NCI-H1417 treated with DMSO at 0.1 percent for 48 hours (cell line): ENCODE measurements around the gene NUFIP1.
"Not testable (repeated sequence)": the region's sequence is repeated elsewhere in the genome, so short reads cannot be mapped to it uniquely, and the experiment has no call there.

ENCODE experiments used
- DNase-seq: peaks from one replicate; lab custom pipeline; 2025; lab: John Stamatoyannopoulos, UW

Gene NUFIP1

DNA sequence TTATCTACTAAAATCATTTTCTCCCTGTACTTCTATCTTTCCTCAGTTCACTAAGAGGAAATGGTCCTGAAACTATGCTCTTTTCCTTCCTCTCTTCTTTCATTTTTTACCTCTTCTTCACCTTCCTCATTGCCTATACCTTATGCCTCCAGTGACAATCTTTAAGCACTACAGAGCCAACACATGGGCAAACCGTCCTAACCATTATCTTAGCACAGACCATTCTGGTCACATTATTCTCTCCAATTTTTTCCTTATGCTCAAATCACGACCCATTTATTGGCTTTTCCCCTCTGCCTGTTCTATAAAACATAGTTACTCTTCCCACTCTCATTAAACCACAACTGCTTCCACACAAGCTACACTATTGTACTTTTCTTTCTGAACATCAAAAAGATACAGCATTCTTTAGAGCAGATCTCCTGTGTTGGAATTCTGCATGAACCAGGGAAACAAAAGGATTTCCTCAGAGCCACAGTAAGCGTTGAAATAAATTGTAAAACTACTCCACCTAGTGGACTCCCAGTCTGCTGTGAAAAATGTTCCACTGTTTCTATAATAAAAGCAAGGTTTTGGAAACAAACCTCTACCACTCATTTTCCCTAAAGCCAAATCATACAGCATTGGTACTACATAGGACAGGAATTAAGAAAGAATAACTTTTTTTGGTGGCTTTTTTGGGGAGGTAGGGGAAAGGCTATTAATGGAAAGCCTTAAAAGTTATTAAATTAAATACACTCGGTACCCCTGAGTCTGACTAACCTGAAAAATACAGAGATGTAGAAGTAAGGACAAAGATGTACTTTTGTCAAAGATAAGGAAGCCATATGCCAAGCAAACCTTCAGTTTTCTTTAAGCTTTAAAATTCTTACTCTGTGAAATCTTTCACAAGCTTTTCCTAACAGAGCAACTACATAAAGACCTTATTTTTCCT, 19.5 kb downstream of the NUFIP1 start:
- DNase-seq: no peak

DNA sequence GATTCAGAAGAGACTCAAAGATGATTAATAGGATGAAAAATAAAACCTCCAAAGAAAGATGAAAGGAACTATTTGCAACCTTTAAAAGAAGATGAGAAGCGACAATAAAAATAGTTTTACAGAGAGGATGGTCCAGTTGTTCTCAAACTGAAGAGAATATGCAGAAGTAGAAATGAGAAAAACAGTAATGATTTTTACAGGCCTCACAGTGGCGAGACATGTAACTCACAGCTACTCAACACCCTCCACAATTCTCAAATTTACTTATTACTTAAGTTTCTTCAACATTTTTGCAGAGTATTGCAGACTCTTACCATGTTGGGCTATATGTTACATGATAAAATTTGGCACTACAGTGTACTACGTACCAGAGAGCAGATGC, 20.8 kb downstream of the NUFIP1 start:
- no peak for DNase-seq

DNA sequence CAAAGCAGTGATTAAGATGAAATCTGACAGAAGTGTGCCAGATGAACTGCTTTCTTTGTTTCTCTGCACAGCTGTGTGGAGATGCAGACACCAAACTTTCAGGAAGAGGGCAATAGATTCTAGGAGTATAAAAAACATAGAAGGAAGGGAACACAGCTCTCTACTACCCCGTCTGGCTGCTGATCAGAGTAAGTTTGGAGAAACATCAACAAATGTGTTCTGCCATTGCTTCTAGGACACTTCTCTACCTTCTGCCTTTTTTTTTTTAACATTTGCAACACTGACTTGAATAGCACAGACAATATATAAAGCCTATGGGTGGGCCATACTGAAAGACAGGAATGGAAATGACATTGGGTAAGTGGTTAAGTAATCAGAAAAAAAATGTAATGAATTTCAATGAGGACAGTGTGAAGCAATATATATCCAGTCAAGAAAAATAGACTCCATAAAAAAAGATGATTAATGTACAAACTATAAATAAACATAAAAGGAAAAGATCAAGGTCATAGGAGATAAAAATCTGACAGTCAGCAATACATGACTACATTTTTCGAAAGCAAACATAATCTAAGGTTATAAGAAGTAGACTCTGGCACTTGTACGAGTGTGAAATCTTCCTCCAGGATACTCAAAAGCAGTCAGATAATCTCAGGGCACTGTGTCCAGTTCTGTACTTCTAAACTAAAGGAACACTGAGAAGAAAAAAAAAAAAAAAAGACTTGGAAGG, 21.4 kb downstream of the NUFIP1 start:
- DNase-seq: no peak

DNA sequence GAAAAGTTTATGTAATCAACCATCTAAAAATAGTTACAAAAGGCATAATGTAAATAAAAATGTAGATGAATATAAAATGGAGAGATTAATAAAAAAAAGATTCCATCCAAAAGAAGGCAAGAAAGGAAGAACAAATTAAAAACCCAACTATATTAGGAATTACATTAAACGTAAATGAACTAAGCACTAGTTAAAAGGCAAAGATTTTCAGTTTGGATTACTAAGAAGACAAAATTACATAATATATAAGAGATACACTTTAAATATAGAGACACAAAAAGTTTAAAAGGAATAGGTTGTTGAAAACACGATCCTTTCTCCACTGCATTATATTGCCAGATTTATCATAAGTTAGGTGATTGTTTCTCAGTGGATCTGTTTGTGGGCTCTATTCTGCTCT, 27.3 kb downstream of the NUFIP1 start:
- no peak for DNase-seq

DNA sequence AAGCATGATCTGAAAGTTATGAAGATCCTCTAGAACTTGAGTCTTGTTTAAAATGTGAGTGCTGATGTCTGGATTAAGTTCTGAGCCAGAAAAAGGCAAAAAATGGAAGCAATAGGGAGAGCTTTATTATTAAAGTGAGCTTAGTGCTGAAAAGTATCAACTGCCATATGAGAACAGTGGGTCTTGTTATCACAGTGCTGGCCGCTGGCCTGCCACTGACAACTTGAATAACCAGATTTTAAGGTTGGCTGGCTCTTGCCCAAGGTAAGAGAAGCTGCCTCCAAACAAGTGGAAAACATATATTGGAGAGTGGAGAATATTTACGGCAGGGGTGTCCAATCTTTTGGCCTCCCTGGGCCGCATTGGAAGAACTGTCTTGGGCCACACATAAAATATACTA, 33.9 kb downstream of the NUFIP1 start:
- DNase-seq: no peak

DNA sequence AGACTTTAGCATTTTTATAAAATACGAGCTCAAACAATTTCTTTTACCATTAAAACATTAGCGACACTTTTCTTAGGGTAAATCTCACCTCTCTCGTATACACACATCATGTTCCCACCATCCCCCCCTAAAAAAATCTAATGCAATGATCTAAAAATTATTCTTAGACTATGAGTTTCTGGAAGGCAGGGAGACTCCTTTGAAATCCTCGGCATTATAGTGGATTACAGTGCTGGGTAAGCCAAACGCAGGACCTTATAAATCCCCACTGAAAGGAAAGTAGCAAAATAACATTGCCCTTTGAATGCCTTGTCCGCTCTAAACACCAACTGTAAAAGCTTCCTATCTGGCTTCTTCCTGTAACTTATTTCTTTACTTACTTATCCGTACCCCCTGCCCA, 35.0 kb downstream of the NUFIP1 start:
- no peak for DNase-seq

DNA sequence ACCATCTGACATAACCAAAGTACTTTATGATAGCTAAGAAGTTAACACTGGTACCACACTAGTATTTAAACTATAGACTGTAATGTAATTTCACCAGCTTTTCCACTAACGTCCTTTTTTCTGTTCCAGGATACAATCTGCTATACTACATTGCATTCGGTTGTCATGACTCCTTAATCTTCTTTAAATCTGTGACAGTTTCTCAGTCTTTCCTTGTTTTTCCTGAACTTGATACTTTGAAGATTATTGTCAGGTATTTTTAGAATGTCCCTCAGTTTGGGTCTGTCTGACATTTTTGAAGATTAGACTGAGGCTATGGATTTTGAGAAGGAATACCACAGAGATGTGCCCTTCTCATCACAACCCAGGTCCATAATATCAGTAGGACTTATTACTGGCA, 36.6 kb downstream of the NUFIP1 start:
- DNase-seq: no peak

DNA sequence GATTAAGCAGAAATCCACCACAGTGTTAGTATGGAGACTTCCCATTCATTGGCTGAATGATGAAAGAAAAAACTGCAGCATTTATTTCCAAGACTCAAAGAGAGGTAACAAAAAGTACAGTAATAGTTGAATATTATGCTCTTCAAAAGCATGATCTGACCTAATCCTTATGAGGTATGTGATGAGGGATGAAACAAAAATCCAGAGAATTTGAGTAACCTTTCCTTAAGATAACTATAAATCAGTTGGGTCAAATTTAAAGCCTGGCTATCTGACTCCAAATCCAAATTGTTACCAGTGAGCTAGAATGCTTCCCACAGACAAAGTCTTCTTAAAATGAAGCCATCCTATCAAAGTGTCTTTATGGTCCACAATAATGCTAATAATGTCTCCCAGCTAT, 38.1 kb downstream of the NUFIP1 start:
- DNase-seq: no peak

DNA sequence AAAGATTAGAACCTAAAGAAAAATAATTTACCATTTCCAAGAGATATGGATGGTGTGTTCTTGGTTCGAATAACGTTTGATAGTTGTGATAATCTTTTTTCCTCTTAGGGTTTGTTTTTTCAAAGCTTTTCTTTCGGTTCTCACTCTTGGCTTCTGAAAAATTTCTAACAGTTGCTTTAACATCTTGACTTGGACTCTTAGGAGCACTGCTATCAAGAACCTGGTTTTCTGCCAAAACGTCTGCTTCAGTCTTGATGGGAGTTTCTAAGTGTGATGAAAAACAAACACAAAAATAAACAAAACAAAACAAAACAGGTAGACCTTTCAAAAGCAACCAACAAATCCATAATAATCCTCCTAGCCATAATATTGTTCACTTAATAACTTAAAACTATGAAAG, 45.9 kb downstream of the NUFIP1 start:
- DNase-seq: not testable (repeated sequence)

DNA sequence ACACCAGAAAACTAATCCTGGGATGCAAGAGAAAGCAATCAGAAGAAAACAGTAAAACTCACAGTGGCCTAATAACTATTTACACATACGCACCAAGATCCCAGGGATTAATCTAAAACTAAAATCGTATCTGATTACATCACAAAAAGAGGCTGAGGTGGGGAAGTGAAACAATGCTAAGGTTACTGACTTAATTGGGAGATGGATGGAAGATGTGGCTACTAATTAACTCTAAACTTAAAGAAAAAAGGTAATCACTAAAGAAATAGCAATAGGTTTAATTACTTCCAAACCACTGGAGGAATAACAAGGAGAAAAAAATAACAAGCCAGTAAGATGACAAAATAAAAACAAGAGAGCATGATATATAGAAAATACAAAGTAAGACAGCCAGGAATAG, 50.4 kb downstream of the NUFIP1 start:
- DNase-seq: no peak

DNA sequence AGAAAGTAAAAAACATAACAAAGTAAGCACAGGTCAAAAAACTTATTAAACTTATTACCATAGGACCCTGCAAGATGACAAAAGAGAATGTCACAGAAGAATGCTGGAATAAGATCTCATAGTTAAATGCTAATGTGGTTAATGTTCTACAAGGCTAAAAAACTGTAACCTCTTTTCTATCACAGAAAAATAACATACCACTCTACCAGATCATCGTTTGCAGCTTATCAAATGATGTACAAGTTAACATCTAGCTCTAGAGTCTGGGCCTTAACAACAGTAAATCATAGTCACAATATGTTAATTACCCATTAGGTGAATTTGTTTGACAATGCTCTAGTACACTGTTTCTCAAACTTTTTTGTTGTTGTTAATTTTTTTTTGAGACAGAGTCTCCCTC, 53.0 kb downstream of the NUFIP1 start:
- DNase-seq: no peak

DNA sequence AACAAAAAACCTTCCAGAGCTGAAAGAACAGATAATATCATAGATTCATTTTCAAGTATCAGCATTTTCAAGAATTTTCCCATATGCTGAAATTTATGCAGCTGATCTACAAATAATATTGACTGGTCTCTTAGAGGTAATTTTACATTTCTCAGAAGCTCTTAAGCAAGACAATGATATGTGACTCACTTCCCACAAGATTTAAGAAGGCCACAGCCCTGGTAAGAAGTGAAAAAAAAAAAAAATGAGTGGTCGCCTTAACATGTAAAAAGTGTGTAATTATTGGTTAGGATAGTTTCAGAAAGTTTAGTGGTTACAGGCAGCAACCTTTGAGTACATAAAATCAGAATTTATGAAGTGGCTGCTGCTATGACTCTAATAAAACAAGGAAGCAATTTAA, 54.5 kb downstream of the NUFIP1 start:
- no peak for DNase-seq

DNA sequence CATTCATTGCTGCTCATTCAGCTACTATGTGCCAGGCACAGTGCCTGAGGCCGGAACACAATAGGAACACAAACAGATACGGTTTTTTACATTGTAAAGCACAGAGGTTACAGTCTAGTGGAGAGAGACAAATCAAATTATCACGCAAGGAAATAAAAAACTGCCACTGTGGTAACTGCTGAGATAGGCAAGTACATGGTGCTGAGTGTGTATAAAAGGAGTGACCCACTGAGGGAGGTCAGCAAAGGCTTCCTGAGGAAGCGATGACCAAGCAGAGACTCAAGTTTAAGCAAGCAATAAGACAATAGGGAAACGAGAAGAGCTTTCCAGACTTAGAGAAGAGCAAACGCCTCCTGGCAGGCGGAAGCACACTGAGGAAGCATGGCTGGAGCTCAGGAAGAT, 56.4 kb downstream of the NUFIP1 start:
- no peak for DNase-seq

DNA sequence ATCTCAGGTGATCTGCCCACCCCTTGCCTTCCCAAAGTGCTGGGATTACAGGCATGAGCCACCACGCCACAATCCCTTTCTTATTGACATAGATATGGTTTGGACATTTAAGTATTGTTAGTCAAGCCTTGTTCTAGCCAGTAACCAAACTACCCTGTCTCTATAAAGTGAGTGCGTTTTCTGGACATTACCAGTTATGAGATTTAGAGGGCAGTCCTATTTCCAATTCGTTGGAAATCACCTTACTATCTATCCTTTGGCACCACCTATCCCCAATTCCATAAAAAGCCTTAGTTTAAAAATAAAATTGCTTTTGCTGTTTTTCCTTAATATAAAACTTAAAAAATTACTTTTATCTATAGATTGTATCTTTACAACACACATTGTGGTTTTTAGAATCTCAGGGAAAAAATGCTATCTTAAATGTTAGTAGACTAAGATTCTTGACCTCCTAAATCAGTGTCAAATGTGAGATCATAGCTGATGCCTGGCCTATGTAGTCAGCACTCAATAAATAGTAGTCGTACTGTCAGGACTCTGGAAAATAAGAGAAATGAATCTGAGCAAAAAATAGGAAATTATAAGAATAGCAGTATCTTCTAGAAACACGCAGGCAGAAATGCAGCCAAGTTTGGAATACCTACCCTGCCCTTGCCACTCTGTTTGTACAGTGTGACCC, 57.0 kb downstream of the NUFIP1 start:
- DNase-seq: no peak

DNA sequence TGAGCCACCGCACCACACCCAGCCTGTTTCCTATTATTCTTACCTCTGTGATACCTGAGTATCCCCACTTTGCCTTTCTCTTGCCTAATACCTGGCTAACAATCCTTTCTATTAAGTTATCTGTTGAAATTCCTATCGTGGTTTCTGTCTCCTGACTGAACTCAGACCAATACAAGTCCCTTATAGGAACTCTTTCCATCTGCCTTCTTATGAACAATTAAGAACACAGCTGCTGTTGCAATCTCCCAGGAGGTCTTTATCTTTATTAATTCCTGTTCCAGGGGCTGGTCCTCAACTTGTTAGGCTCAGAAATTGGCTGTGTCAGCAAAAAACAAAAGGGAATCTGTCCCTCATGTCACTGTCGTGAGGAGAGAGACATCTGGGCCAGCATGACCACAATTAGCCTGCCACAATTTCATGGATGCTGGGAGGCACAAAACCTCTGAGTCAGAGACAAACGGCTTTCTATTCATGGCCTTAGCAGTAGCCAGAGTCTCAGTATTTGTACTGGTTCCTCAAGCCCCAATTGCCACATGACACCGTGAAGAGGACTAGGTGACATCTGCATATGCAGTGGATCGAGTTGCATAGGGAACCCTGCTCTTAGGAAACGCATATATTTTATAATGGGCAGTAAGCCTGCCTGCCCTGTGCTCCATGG, 58.2 kb downstream of the NUFIP1 start:
- DNase-seq: no peak

DNA sequence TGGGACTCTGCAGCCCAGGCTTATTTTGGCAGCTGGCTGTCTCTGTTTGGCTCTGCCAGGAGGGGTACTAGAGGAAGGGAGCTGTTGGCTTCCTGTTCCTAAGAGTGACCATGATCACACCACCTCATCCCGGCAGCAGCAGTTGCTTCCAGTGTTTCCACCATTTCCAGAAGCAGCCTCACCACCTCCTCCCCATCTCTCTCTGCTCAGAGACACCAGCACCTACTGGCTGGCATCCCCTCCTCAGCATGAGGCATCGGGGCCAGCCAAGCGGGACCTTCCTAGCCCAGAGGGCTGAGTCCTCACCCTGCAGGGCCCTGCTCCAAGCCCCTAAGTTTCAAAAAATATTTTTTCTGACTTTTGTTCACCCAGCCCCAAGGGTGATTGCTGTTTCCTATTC, 59.0 kb downstream of the NUFIP1 start:
- DNase-seq: no peak

DNA sequence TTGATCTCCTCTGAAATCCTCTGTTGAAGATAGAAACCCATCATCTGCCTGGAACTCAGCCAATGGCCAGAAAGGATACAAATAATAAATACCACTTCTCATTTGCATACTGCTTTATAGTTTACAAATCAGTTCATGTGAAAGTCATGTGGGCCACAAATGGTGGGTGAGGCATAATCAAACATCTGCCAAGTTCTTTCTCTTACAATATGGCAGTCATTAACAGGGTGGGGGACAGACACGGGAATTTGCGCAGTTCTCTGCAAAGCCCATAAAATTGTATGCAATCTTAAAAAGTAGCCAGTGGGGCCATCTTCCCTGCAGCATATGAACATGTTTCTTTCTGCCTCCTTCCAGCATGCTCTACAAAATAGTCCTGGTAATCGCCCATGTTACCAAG, 59.6 kb downstream of the NUFIP1 start:
- DNase-seq: no peak

DNA sequence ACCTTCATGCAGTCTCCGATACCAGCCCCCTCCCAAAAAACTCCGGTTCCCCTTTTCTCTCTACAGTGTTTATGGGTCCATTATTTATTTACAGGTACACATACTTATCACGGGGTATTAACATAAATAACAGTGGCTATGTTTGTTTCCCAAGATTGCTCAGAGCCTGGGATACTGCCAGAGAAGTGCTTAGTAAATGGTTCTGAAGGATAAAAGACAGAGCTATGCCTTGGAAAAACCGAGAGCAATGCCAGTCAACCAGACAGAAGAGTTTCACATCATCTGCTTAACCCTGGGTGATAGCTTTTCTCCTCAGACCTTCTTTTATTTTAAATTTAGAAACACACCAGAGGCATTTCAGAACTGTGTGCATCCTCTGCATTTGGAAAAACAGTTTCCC, 61.3 kb downstream of the NUFIP1 start:
- DNase-seq: no peak

DNA sequence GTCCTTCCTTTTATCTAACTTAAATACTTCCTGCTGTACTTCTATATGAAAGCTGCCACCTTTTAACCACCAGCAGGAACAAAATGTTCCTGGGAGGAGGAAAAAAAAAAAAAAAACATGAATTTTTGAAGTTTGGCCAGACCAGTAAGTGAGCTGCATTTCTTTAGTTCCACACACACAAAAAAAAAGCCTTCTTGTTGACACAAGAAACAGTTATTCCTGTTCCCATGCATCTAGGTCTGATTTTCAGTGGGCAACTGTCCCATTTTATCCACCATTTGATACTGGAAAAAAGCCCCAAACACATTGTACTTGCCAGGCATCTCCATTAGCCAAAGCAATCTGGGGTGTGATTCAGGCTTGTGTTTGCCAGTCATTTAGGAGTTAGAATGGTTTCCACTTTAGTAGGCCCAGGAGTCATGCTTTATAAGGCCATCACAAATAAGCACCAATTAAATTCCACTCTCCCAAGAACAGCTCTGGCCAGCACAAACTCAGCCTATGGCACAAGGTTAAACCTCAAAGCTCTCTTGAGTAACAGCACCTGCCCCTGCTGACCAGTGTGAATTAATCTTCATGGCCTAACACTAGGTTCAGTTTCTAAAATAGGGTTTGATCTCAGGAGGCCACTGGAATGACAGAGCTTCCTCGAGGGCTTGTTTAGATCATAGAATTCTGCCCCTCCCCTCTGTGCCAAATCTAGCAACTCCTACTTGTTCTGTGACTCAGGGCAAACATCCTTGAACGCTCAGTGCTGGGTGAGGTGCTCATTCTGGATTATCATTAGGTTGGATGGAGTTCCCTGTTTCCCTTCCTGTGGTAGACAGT, 67.1 kb downstream of the NUFIP1 start:
- no peak for DNase-seq

DNA sequence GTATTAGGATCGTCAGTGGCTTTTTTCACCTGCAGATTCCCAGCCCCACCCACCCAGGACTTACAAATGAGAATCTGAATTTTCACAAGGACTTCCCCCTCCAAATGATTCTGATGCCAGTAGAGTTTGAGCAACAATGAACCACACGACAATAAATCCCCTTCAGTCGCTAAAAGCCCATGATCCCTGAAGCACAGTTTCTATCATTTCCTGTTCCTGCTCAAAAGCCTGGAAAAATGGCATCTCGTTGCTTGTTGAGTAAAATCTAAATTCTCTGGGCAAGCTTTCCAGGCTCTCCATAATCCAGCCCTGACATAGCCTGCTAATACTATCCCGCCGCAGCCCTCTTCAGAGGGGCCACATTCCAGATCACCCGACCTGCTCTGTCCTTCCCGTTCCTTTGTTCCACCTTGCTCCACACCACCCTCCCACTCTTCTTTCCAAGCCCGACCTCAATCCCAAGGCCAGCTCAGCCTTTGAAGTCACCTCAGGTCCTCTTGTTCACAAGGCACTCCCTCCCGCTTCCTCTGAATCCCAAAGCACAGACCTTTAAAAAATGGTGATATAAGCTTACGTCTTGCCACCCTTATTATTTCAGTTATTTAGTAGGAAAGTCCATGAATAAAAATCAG, 67.9 kb downstream of the NUFIP1 start:
- DNase-seq: no peak

DNA sequence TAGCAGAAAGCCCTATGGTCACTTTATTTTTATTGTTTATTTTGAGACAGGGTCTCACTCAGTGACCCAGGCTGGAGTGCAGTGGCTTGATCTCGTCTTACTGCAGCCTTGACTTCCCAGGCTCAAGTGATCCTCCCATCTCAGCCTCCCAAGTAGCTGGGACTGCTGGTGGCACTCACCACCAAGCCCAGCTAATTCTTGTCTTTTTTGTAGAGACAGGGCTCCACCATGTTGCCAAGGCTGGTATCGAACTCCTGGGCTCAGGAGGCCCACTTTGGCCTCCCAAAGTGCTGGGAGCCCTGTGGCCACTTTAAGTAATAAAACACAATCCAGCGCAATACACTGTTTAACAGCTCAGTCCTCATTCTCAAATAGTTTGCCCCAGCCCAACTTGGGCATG, 69.3 kb downstream of the NUFIP1 start:
- no peak for DNase-seq
